NCI-H1694 (cell line): ENCODE results near the gene GATA5.

ENCODE experiments used
- DNase-seq: peaks from one replicate; lab custom pipeline; 2025; lab: John Stamatoyannopoulos, UW

GATA5 gene

GRCh38 chr20:62415354-62416111 is 60.3 kb downstream of the GATA5 start:
- DNase-seq: no peak

DNA sequence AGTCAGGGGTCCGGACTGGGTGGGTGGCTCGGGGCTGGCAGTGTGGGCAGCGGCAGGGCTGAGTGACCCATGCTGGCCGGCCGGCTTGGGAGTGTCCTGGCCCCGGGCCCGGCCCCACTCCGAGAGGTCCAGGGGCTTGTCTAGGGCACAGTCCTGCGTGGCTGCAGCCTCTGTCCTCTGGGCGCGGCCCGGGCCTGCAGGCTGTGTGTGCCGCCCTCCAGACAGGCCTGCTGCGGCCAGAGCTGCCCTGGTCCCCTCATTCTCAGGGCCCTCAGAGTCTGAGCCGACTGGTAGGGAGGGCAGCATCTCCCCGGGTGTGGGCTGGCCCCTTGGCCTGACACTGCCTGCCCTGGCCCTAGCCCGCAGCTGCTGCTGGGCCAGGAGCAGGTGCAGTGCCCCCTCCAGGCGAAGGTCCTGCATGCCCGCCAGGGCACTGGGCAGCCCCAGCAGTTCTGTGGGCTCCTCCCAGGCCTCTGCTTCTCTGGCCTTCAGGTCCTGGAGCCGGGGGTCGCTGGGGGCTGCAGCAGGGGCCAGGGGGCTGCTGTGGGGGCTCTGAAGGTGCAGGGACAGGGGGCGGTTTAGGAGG is 61.8 kb downstream of the GATA5 start:
- DNase-seq: no peak
